ENCODE results near the gene PTGR3. TPM values are rescaled to one million over a fixed set of nuclear protein-coding genes. Genes with fewer than 3 reads are reported as not detected.
"Not testable (repeated sequence)": the region's sequence is repeated elsewhere in the genome, so short reads cannot be mapped to it uniquely, and the experiment has no call there.

PTGR3 gene
- total RNA-seq, 1 donor from 2014 or later: 8.9 TPM

DNA sequence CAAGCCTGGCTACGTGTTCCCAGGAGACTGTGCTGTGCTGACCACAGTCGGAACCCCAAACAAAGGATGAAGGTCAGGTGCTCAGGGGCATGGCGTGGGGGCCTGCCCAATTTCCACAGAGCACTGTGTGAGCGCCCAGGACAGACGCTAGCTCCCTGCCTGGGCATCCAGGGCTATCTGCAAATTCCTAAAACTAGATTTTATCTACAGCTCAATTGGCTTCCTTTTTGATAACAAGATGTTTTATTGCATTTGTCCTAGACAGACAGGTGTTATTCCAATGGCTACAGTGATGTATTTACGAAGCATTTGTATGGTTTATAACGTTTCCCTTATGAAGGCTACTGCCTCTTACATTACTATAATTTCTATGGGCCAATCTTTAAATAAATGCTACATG lies 16.0 kb downstream of the PTGR3 start:
- H3K27ac Mint-ChIP-seq (ENCODE audit: unreplicated experiment): no peak overlapping the region
- H3K9me3 Mint-ChIP-seq (ENCODE audit: low read depth): no peaks in the 10 kb centered on the region
- peaks cover 1% of the 10 kb centered on the region for H3K36me3 Mint-ChIP-seq (ENCODE audit: low read depth)
- DNase-seq (ENCODE audit: low spot score): no peak
- TF ChIP-seq, protein P1, sequence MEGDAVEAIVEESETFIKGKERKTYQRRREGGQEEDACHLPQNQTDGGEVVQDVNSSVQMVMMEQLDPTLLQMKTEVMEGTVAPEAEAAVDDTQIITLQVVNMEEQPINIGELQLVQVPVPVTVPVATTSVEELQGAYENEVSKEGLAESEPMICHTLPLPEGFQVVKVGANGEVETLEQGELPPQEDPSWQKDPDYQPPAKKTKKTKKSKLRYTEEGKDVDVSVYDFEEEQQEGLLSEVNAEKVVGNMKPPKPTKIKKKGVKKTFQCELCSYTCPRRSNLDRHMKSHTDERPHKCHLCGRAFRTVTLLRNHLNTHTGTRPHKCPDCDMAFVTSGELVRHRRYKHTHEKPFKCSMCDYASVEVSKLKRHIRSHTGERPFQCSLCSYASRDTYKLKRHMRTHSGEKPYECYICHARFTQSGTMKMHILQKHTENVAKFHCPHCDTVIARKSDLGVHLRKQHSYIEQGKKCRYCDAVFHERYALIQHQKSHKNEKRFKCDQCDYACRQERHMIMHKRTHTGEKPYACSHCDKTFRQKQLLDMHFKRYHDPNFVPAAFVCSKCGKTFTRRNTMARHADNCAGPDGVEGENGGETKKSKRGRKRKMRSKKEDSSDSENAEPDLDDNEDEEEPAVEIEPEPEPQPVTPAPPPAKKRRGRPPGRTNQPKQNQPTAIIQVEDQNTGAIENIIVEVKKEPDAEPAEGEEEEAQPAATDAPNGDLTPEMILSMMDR (IDR thresholded peaks at IDR 0.05): no peak
- no peaks in the 10 kb centered on the region for H3K27me3 Mint-ChIP-seq (ENCODE audit: low read depth)
- no peak overlapping the region for H3K4me3 Mint-ChIP-seq (ENCODE audit: unreplicated experiment)
- H3K4me1 Mint-ChIP-seq (ENCODE audit: low read depth): no peaks in the 10 kb centered on the region

DNA sequence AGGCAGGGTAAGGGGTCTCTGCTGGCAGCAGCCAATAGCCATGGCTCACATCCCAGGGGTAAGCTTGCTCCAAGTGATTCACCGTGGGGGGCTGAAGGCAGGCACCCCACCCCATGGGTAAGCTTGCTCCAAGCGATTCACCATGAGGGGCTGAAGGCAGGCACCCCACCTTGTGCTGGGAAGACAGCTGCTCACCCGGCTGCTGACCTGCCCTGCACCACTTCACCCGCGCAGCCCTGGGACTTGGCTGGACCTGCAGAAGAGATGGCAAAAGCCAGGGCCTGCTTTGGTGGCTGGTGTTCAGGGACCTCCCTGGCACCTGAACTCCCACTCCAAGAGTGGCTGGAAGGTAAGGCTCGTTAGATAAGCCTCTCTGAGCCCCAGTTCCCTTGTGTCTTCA lies 19.2 kb downstream of the PTGR3 start:
- no peak for DNase-seq (ENCODE audit: low spot score)
- no peaks in the 10 kb centered on the region for H3K4me1 Mint-ChIP-seq (ENCODE audit: low read depth)
- peaks cover 3% of the 10 kb centered on the region for H3K27me3 Mint-ChIP-seq (ENCODE audit: low read depth)
- no peak overlapping the region for H3K4me3 Mint-ChIP-seq (ENCODE audit: unreplicated experiment)
- H3K36me3 Mint-ChIP-seq (ENCODE audit: low read depth): no peaks in the 10 kb centered on the region
- no peak overlapping the region for H3K27ac Mint-ChIP-seq (ENCODE audit: unreplicated experiment)
- H3K9me3 Mint-ChIP-seq (ENCODE audit: low read depth): no peaks in the 10 kb centered on the region
- TF ChIP-seq, protein P1 (IDR thresholded peaks at IDR 0.05): no peak

DNA sequence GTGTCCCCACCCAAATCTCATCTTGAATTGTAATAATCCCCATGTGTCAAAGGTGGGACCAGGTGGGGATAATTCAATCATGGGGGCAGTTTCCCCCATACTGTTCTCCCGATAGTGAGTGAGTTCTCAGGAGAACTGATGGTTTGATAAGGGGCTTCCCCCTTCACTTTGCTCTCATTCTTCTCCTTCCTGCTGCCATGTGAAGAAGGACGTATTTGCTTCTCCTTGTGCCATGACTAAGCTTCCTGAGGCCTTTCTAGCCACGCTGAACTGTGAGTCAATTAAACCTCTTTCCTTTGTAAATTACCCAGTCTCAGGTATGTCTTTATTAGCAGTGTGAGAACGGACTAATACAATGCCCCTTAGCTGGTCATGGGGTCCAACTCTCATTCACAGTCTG lies 21.2 kb downstream of the PTGR3 start:
- H3K27me3 Mint-ChIP-seq (ENCODE audit: low read depth); H3K36me3 Mint-ChIP-seq (ENCODE audit: low read depth); DNase-seq (ENCODE audit: low spot score); H3K27ac Mint-ChIP-seq (ENCODE audit: unreplicated experiment); H3K4me1 Mint-ChIP-seq (ENCODE audit: low read depth); H3K9me3 Mint-ChIP-seq (ENCODE audit: low read depth); H3K4me3 Mint-ChIP-seq (ENCODE audit: unreplicated experiment): not testable (repeated sequence)

DNA sequence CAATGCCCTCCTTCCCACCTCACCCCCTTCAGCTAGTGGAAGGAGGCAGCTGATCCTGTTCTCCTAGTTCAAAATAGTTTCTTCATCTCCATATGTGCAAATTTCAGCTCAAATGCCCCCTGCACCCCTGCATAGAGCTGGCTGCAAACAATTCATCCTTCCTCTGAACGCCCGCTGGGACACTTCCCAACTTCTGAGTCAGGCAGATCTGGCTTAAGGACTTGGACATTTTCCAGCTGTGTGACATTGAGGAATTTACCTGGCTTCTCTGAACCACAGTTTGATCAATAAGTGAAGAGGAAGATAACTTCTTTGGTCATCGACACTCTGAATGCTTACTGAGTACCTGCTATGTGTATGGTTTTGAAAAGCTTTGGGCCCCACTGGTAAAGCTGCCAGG lies 23.5 kb downstream of the PTGR3 start:
- Mint-ChIP-seq H3K4me3 (ENCODE audit: unreplicated experiment) (no peak overlapping the region), H3K4me1 (ENCODE audit: low read depth) (no peaks in the 10 kb centered on the region), H3K36me3 (ENCODE audit: low read depth) (peaks cover 2% of the 10 kb centered on the region), H3K27ac (ENCODE audit: unreplicated experiment) (no peak overlapping the region), H3K27me3 (ENCODE audit: low read depth) (peaks cover 3% of the 10 kb centered on the region), H3K9me3 (ENCODE audit: low read depth) (peaks cover 15% of the 10 kb centered on the region)
- no peak for DNase-seq (ENCODE audit: low spot score)
- TF ChIP-seq, protein P1 (IDR thresholded peaks at IDR 0.05): no peak

DNA sequence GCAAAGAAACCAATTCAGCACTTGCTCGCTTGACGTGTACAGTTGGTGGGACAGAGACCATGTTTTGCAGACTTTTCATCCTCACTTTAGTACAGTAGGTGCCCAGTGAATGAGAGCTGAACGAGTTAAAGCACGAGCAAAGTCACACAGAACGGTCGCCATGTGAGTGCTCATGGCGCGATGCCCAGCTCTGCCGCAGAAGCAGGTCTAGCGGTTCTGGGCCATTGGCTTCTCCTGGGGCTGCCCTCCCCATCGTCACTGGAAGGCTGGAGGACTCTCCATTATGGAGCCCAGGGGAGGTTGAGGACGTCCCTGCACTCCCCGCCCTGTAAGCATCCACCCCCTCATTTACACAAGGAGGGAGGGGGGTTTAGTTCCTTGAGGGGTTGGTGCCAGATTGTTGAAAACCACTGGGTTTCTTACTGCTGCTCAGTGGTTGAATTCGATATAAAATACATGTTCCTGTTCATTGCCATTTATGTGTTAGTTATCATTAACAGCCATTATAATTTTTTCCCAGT lies 24.9 kb downstream of the PTGR3 start:
- TF ChIP-seq, protein P1 (IDR thresholded peaks at IDR 0.05): no peak
- peaks cover 15% of the 10 kb centered on the region for H3K9me3 Mint-ChIP-seq (ENCODE audit: low read depth)
- peaks cover 2% of the 10 kb centered on the region for H3K36me3 Mint-ChIP-seq (ENCODE audit: low read depth)
- H3K27me3 Mint-ChIP-seq (ENCODE audit: low read depth): peaks cover 3% of the 10 kb centered on the region
- H3K27ac Mint-ChIP-seq (ENCODE audit: unreplicated experiment): no peak overlapping the region
- no peak overlapping the region for H3K4me3 Mint-ChIP-seq (ENCODE audit: unreplicated experiment)
- DNase-seq (ENCODE audit: low spot score): no peak
- H3K4me1 Mint-ChIP-seq (ENCODE audit: low read depth): no peaks in the 10 kb centered on the region

DNA sequence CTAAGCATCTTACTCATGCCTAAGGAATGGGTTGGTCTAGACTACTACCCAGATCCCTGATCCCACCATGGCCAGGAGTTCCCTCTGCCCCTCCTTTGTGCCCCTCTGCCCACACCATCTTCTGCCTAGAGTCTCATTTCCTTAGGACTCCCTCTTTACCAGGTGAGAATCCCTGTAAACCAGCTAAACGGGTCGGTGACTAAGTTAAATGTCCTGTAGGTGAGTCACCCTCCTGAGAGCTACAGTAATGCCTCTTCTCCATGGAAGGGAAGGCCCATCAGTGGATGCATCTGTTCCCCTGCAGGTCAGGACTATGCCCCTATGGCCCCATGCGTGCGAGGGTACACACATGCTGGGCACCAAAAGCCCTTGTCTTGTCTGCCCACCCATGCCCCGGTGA lies 25.4 kb downstream of the PTGR3 start:
- Mint-ChIP-seq H3K4me3 (ENCODE audit: unreplicated experiment) (no peak overlapping the region), H3K4me1 (ENCODE audit: low read depth) (no peaks in the 10 kb centered on the region), H3K27ac (ENCODE audit: unreplicated experiment) (no peak overlapping the region), H3K36me3 (ENCODE audit: low read depth) (peaks cover 2% of the 10 kb centered on the region), H3K9me3 (ENCODE audit: low read depth) (peaks cover 15% of the 10 kb centered on the region), H3K27me3 (ENCODE audit: low read depth) (peaks cover 3% of the 10 kb centered on the region)
- TF ChIP-seq, protein P1 (IDR thresholded peaks at IDR 0.05): no peak
- DNase-seq (ENCODE audit: low spot score): no peak

Measured in chondrocyte (in vitro differentiated cells).